GM23338 (cell line): ENCODE results near the gene NANOS2. TPM values are rescaled to one million over a fixed set of nuclear protein-coding genes. Genes with fewer than 3 reads are reported as not detected.

ENCODE experiments used
- ATAC-seq: fragments of 200-7000 bp; cut with Tn5 transposase; 3 replicates; pipeline ENCODE4 v1.9.1; 2020
- DNase-seq: peaks from one replicate; pipeline ENCODE4 v3.0.0-alpha.2; 2015; ENCODE audit warnings: low spot score
- H2AFZ ChIP-seq: fragments of 200-600 bp; sonication (generic); 2 replicates; pipeline ENCODE4 v1.8.0; 2016; ENCODE audit warnings: antibody characterized with exemption, mild to moderate bottlenecking, moderate library complexity
- H3F3A ChIP-seq: fragments of 200-600 bp; sonication (generic); replicated peaks from 2 replicates; pipeline ENCODE4 v1.8.0; 2017; ENCODE audit warnings: antibody characterized with exemption, mixed run types, low read depth
- H3K27ac ChIP-seq: fragments of 200-600 bp; sonication (generic); 2 replicates; pipeline ENCODE4 v1.6.1; 2016; ENCODE audit warnings: low read depth
- H3K27me3 ChIP-seq: fragments of 200-600 bp; sonication (generic); 2 replicates; pipeline ENCODE4 v1.8.0; 2016; ENCODE audit warnings: mild to moderate bottlenecking, mixed run types, moderate library complexity; ENCODE audit not compliant: insufficient read depth
- H3K36me3 ChIP-seq: fragments of 200-600 bp; sonication (generic); 2 replicates; pipeline ENCODE4 v1.8.0; 2016; ENCODE audit warnings: mild to moderate bottlenecking; ENCODE audit not compliant: insufficient read depth
- H3K4me1 ChIP-seq: fragments of 200-600 bp; sonication (generic); 2 replicates; pipeline ENCODE4 v1.8.0; 2016; ENCODE audit warnings: mild to moderate bottlenecking, moderate library complexity; ENCODE audit not compliant: insufficient read depth
- H3K4me2 ChIP-seq: fragments of 200-600 bp; sonication (generic); 2 replicates; pipeline ENCODE4 v1.7.1; 2017; ENCODE audit warnings: mixed run types
- H3K4me3 ChIP-seq: fragments of 200-600 bp; sonication (generic); 2 replicates; pipeline ENCODE4 v1.6.1; 2016; ENCODE audit warnings: mixed run types
- H3K79me2 ChIP-seq: fragments of 200-600 bp; sonication (generic); replicated peaks from 2 replicates; pipeline ENCODE4 v1.8.0; 2017; ENCODE audit warnings: mild to moderate bottlenecking; ENCODE audit not compliant: insufficient read depth
- H3K9me2 ChIP-seq: fragments of 200-600 bp; sonication (generic); 2 replicates; pipeline ENCODE4 v1.8.0; 2017; ENCODE audit not compliant: insufficient read depth
- H4K20me1 ChIP-seq: fragments of 200-600 bp; sonication (generic); replicated peaks from 2 replicates; pipeline ENCODE4 v1.8.0; 2017; ENCODE audit warnings: mild to moderate bottlenecking; ENCODE audit not compliant: insufficient read depth
- H3K27ac Mint-ChIP-seq: 2 replicates; pipeline ENCODE4 v1.8.0; 2020; ENCODE audit warnings: inconsistent platforms, mild to moderate bottlenecking, moderate library complexity, mixed read lengths
- H3K27me3 Mint-ChIP-seq: 3 replicates; pipeline ENCODE4 v1.8.0; 2022; ENCODE audit warnings: low read depth, mild to moderate bottlenecking, moderate library complexity, mixed read lengths, inconsistent platforms; ENCODE audit not compliant: insufficient read depth, poor library complexity
- H3K36me3 Mint-ChIP-seq: 3 replicates; pipeline ENCODE4 v1.8.0; 2021; ENCODE audit warnings: low read depth, mild to moderate bottlenecking, inconsistent platforms, moderate library complexity, mixed read lengths
- H3K4me1 Mint-ChIP-seq: 3 replicates; pipeline ENCODE4 v1.8.0; 2020; ENCODE audit warnings: mild to moderate bottlenecking, inconsistent platforms, mixed read lengths
- H3K4me3 Mint-ChIP-seq: 3 replicates; pipeline ENCODE4 v1.8.0; 2021; ENCODE audit warnings: moderate library complexity, mild to moderate bottlenecking, inconsistent platforms, mixed read lengths
- H3K9me3 Mint-ChIP-seq: 3 replicates; pipeline ENCODE4 v1.8.0; 2020; ENCODE audit warnings: moderate library complexity, mild to moderate bottlenecking, inconsistent platforms, mixed read lengths
- EZH2 ChIP-seq: fragments of 200-600 bp; sonication (generic); IDR thresholded peaks from one replicate; pipeline ENCODE4 v1.8.0; 2017; ENCODE audit warnings: antibody characterized with exemption, mild to moderate bottlenecking, low read depth; ENCODE audit not compliant: unreplicated experiment
- NANOG ChIP-seq: IDR thresholded peaks from 2 replicates; pipeline ENCODE4 v1.6.1; 2016; ENCODE audit warnings: antibody characterized with exemption, borderline replicate concordance
- STAT1 ChIP-seq: IDR thresholded peaks from one replicate; pipeline ENCODE4 v1.6.1; 2016; ENCODE audit warnings: antibody characterized with exemption; ENCODE audit not compliant: unreplicated experiment
- polyA plus RNA-seq: library from polyadenylated mRNA; unstranded; fragments of >200 nt; fragmentation: Nextera tagmentation; extraction: Ambion mirVana; gene quantifications from 2 replicates; pipeline ENCODE4 v1.2.1, GENCODE V29; 2016
- total RNA-seq: library from RNA; depleted of rRNA; stranded (reverse); fragments of >200 nt; shearing (Covaris generic); gene quantifications from 2 replicates; pipeline ENCODE4 v1.2.3, GENCODE V29; 2014
- TF ChIP-seq, protein P1 (sequence below): fragments of 250-450 bp; sonication (Bioruptor Pico); IDR thresholded peaks from 2 replicates; pipeline ENCODE4 v1.5.0; 2020; ENCODE audit warnings: mild to moderate bottlenecking, moderate library complexity
- TF ChIP-seq, protein P2 (sequence below), 2 experiments: fragments of 200-600 bp in 1 of 2; sonication (generic) in 1 of 2; conservative IDR thresholded peaks; 2 replicates each; pipeline versions ENCODE4 v1.5.1 to v1.6.1; 2016 to 2017; ENCODE audit warnings: antibody characterized with exemption in 2 of 2, low read depth in 2 of 2, mild to moderate bottlenecking in 2 of 2, moderate library complexity in 1 of 2

NANOS2 gene
- total and polyA plus RNA-seq, 2 experiments from 2014 or later = 0.11 to 0.14 TPM

DNA sequence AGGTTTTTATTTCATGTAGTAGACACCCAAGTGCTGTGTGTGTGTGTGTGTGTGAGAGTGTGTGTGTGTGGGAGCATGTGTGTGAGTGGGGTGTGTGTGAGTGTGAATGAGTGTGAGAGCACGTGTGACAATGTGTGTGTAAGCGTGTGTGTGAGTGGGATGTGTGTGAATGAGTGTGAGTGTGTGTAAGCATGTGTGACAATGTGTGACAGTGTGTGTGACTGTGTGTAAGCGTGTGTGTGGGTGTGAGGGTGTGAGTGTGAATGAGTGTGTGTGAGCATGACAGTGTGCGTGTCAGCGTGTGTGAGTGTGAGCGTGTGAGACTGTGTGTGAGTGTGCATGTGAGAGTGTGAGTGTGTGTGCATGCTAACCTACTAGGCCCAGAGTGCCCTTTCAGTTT, 43.7 kb upstream of the NANOS2 start:
- Histone ChIP-seq H3K9me2 (peaks cover 5% of the 10 kb centered on the region; the same call in 1 of the 2 replicates), H3K27me3 (no peaks in the 10 kb centered on the region), H3K79me2 (no peaks in the 10 kb centered on the region), H3K36me3 (no peaks in the 10 kb centered on the region), H3K27ac (no peak overlapping the region), H3K4me1 (peaks cover 10% of the 10 kb centered on the region), H3K4me2 (no peak overlapping the region), H3F3A (peaks cover 7% of the 10 kb centered on the region; the same call in 1 of the 2 replicates), H4K20me1 (no peaks in the 10 kb centered on the region; the same call in 1 of the 2 replicates), H3K4me3 (no peak overlapping the region), H2AFZ (no peak overlapping the region)
- Mint-ChIP-seq H3K27me3 (peaks cover 27% of the 10 kb centered on the region), H3K9me3 (no peaks in the 10 kb centered on the region), H3K27ac (no peak overlapping the region; the same call in 1 of the 2 replicates), H3K4me1 (peaks cover 24% of the 10 kb centered on the region), H3K36me3 (peaks cover 10% of the 10 kb centered on the region), H3K4me3 (no peak overlapping the region)
- no peak for ATAC-seq
- no peak for TF ChIP-seq NANOG
- TF ChIP-seq STAT1 = no peak
- TF ChIP-seq, protein P1, sequence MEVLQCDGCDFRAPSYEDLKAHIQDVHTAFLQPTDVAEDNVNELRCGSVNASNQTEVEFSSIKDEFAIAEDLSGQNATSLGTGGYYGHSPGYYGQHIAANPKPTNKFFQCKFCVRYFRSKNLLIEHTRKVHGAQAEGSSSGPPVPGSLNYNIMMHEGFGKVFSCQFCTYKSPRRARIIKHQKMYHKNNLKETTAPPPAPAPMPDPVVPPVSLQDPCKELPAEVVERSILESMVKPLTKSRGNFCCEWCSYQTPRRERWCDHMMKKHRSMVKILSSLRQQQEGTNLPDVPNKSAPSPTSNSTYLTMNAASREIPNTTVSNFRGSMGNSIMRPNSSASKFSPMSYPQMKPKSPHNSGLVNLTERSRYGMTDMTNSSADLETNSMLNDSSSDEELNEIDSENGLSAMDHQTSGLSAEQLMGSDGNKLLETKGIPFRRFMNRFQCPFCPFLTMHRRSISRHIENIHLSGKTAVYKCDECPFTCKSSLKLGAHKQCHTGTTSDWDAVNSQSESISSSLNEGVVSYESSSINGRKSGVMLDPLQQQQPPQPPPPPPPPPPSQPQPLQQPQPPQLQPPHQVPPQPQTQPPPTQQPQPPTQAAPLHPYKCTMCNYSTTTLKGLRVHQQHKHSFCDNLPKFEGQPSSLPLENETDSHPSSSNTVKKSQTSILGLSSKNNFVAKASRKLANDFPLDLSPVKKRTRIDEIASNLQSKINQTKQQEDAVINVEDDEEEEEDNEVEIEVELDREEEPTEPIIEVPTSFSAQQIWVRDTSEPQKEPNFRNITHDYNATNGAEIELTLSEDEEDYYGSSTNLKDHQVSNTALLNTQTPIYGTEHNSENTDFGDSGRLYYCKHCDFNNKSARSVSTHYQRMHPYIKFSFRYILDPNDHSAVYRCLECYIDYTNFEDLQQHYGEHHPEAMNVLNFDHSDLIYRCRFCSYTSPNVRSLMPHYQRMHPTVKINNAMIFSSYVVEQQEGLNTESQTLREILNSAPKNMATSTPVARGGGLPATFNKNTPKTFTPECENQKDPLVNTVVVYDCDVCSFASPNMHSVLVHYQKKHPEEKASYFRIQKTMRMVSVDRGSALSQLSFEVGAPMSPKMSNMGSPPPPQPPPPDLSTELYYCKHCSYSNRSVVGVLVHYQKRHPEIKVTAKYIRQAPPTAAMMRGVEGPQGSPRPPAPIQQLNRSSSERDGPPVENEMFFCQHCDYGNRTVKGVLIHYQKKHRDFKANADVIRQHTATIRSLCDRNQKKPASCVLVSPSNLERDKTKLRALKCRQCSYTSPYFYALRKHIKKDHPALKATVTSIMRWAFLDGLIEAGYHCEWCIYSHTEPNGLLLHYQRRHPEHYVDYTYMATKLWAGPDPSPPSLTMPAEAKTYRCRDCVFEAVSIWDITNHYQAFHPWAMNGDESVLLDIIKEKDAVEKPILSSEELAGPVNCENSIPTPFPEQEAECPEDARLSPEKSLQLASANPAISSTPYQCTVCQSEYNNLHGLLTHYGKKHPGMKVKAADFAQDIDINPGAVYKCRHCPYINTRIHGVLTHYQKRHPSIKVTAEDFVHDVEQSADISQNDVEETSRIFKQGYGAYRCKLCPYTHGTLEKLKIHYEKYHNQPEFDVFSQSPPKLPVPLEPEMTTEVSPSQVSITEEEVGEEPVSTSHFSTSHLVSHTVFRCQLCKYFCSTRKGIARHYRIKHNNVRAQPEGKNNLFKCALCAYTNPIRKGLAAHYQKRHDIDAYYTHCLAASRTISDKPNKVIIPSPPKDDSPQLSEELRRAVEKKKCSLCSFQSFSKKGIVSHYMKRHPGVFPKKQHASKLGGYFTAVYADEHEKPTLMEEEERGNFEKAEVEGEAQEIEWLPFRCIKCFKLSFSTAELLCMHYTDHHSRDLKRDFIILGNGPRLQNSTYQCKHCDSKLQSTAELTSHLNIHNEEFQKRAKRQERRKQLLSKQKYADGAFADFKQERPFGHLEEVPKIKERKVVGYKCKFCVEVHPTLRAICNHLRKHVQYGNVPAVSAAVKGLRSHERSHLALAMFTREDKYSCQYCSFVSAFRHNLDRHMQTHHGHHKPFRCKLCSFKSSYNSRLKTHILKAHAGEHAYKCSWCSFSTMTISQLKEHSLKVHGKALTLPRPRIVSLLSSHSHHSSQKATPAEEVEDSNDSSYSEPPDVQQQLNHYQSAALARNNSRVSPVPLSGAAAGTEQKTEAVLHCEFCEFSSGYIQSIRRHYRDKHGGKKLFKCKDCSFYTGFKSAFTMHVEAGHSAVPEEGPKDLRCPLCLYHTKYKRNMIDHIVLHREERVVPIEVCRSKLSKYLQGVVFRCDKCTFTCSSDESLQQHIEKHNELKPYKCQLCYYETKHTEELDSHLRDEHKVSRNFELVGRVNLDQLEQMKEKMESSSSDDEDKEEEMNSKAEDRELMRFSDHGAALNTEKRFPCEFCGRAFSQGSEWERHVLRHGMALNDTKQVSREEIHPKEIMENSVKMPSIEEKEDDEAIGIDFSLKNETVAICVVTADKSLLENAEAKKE (CRISPR knock-in tag) = no peak
- TF ChIP-seq EZH2 = no peak
- TF ChIP-seq, protein P2, sequence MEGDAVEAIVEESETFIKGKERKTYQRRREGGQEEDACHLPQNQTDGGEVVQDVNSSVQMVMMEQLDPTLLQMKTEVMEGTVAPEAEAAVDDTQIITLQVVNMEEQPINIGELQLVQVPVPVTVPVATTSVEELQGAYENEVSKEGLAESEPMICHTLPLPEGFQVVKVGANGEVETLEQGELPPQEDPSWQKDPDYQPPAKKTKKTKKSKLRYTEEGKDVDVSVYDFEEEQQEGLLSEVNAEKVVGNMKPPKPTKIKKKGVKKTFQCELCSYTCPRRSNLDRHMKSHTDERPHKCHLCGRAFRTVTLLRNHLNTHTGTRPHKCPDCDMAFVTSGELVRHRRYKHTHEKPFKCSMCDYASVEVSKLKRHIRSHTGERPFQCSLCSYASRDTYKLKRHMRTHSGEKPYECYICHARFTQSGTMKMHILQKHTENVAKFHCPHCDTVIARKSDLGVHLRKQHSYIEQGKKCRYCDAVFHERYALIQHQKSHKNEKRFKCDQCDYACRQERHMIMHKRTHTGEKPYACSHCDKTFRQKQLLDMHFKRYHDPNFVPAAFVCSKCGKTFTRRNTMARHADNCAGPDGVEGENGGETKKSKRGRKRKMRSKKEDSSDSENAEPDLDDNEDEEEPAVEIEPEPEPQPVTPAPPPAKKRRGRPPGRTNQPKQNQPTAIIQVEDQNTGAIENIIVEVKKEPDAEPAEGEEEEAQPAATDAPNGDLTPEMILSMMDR (conservative IDR thresholded peaks at IDR 0.05; ENCODE audit: low read depth in 2 of 2) = no peak
- no peak for DNase-seq
